Esophagus squamous epithelium (tissue), 5 donors: ENCODE measurements around the gene TBL1Y. TPM values are rescaled to one million over a fixed set of nuclear protein-coding genes. Genes with fewer than 3 reads are reported as not detected.

Source experiments
- DNase-seq: peaks from one replicate; lab custom pipeline; 2025; lab: John Stamatoyannopoulos, UW
- H3K27ac ChIP-seq, 4 donors: fragments of 200-600 bp; sonication (generic); one replicate each; pipeline ENCODE4 v1.5.1; 2016 to 2019; ENCODE audit warnings: mild to moderate bottlenecking in 1 of 4
- H3K27me3 ChIP-seq, 4 donors: fragments of 200-600 bp; sonication (generic); 1 replicate in 3 of 4; 2 replicates in 1 of 4; pipeline versions ENCODE4 v1.5.1 to v1.6.0; 2017 to 2021; ENCODE audit warnings: antibody characterized with exemption in 1 of 4
- H3K36me3 ChIP-seq, 3 donors: fragments of 200-600 bp; sonication (generic); one replicate each; pipeline ENCODE4 v1.5.1; 2016 to 2019
- H3K4me1 ChIP-seq, 3 donors: fragments of 200-600 bp; sonication (generic); one replicate each; pipeline ENCODE4 v1.5.1; 2017 to 2019
- H3K4me3 ChIP-seq, 4 donors: fragments of 200-600 bp; sonication (generic); 1 replicate in 3 of 4; 2 replicates in 1 of 4; pipeline ENCODE4 v1.5.1; 2016 to 2019; ENCODE audit warnings: mild to moderate bottlenecking in 2 of 4, moderate library complexity in 1 of 4
- H3K9me3 ChIP-seq, 3 donors: fragments of 200-600 bp; sonication (generic); one replicate each; pipeline ENCODE4 v1.5.1; 2016 to 2019
- POLR2A ChIP-seq, 4 donors: fragments of 450-650 bp; IDR thresholded peaks; one replicate each; pipeline ENCODE4 v1.6.1; 2017; ENCODE audit warnings: antibody characterized with exemption in 4 of 4, mild to moderate bottlenecking in 4 of 4, moderate library complexity in 3 of 4
- WGBS, 2 donors: methylation state at CpG; one replicate each; pipeline ENCODE4 v1.1.5; 2018; 5-methylcytosine and 5-hydroxymethylcytosine counted together
- intact Hi-C: fragments of 100-400 bp; cut with DNase I; formaldehyde crosslinking; loops from one replicate; pipeline ENCODE4 v1.15.0; 2022
- total RNA-seq, 4 donors: library from RNA; depleted of rRNA; stranded (reverse); fragments of >200 nt; gene quantifications; one replicate each; pipeline ENCODE4 v1.1.0, GENCODE V29; 2016
- TF ChIP-seq, protein P1 (sequence below), 6 experiments: fragments of 450-650 bp in 4 of 6; fragments of 200-600 bp in 2 of 6; sonication (generic) in 2 of 6; IDR thresholded peaks; one replicate each; pipeline ENCODE4 v1.5.1; 2016 to 2019; ENCODE audit warnings: antibody characterized with exemption in 6 of 6, mild to moderate bottlenecking in 4 of 6, moderate library complexity in 4 of 6
- donor health status: DM: yes; HTN: yes; CAD: no.

TBL1Y gene
- total RNA-seq, 4 donors from 2014 or later = 1.3 to 1.5 TPM; not detected in 2

DNA sequence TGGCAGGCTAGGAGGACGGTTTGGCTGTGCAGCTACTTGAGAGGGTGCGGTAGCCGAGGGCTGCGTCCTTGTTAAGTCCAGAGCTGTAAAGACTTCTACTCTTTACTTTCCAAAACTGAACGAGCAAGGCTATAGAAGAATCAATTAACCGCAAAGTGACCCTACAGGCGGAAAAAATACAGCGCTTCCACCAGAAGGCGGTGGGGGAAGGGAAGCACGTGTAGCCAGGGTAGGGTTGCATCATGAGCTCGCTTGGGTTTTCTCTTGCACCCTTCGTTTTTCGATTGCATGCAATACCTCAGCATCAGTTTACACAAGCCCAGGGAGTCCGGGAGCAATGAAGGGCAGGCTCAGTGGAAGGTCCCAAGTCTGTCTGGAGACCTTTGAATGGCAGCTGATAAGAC is 1.4 kb upstream of the TBL1Y start:
- no peak for TF ChIP-seq POLR2A (IDR thresholded peaks at IDR 0.05)
- TF ChIP-seq, protein P1, sequence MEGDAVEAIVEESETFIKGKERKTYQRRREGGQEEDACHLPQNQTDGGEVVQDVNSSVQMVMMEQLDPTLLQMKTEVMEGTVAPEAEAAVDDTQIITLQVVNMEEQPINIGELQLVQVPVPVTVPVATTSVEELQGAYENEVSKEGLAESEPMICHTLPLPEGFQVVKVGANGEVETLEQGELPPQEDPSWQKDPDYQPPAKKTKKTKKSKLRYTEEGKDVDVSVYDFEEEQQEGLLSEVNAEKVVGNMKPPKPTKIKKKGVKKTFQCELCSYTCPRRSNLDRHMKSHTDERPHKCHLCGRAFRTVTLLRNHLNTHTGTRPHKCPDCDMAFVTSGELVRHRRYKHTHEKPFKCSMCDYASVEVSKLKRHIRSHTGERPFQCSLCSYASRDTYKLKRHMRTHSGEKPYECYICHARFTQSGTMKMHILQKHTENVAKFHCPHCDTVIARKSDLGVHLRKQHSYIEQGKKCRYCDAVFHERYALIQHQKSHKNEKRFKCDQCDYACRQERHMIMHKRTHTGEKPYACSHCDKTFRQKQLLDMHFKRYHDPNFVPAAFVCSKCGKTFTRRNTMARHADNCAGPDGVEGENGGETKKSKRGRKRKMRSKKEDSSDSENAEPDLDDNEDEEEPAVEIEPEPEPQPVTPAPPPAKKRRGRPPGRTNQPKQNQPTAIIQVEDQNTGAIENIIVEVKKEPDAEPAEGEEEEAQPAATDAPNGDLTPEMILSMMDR (IDR thresholded peaks at IDR 0.05) = peak in 1 of 6 experiments; percentile 14
- WGBS, 2 donors = 0% methylated on average over 2 of the region's 14 CpGs; no CpG with 5 or more reads in 1 of the 2 donors
- Histone ChIP-seq H3K27ac (no peak overlapping the region), H3K4me1 (peaks cover 0 to 22% (median 0%) of the 10 kb centered on the region in 3 donors), H3K9me3 (no peaks in the 10 kb centered on the region), H3K27me3 (peaks cover 0 to 19% (median 0%) of the 10 kb centered on the region in 4 donors), H3K36me3 (no peaks in the 10 kb centered on the region), H3K4me3 (no peak overlapping the region)
- no peak for DNase-seq
- intact Hi-C loops = no loop called here

DNA sequence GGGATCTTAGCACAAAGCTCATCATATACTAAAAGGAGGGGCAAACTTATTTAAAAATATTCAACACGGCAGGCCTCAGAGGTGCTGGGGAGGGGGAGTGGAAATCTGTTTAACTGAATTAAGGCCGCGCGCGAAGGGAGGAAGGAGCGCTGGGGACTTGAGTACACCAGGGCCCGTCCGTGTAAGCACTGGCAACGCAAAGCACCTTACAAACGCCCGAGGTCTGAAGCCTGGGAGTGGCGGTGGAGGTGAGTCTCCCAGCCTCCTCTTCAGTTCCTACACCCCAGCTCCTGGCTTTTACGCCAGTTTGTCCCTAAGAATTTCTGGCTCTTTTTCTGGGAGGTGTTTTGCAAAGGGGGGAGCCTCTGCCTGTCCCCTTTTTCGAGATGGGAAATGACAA is 641 bp upstream of the TBL1Y start:
- H3K27ac ChIP-seq = peak overlapping the region in 2 of 4 donors; percentile 52 to 54
- DNase-seq = no peak
- no peaks in the 10 kb centered on the region for H3K9me3 ChIP-seq
- no peaks in the 10 kb centered on the region for H3K36me3 ChIP-seq
- intact Hi-C loops = no loop called here
- H3K4me3 ChIP-seq = peak overlapping the region in 2 of 4 donors; percentile 49 to 54
- WGBS, 2 donors = 0% methylated on average over 7 of the region's 14 CpGs; no CpG with 5 or more reads in 1 of the 2 donors
- H3K4me1 ChIP-seq = peaks cover 0 to 22% (median 0%) of the 10 kb centered on the region in 3 donors
- peaks cover 0 to 19% (median 0%) of the 10 kb centered on the region in 4 donors for H3K27me3 ChIP-seq
- TF ChIP-seq, protein P1 (IDR thresholded peaks at IDR 0.05) = no peak

DNA sequence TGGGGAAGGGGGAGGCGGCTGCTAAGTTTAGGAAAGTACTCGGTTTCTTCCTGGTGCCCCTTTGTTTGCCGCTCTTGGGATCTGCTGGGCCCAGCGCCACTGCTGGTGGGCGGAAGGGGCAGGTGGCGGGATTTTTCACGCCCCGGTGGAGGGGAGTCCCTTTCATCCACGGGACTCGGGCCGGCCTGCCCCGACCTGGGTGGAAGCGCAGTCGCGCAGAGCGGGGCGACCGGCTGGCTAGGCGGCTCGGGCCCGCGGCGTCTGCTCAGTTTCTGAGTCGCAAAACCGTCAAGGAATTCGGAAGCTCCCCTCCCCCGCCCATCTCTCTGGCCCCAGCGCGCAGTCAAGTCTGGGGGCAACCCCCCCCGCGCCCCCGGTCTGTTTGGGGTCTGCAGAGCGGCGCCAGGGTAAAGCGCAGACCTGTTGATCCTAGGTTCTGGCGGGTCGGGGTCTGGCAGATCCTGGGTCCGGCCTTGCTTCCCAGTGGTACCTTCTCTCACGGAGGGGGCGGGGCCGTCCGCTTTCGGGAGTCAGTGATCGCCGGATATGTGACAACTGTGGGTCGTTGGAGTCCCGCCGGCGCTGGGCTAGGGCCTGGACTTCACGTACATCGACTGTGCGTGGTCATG is 870 bp downstream of the TBL1Y start, which contains the start of gene AMELY:
AMELY (minus strand) TSS at position 500 of the 629 bp plus-strand sequence. CDS start 39,144 bp downstream, outside the sequence.
- H3K4me3 ChIP-seq = peak within 1 kb of the TSS in 2 of 4 donors; percentile 49 to 54
- no peak for DNase-seq
- no CpG with 5 or more reads among the region's 52 CpGs for WGBS, 2 donors

DNA sequence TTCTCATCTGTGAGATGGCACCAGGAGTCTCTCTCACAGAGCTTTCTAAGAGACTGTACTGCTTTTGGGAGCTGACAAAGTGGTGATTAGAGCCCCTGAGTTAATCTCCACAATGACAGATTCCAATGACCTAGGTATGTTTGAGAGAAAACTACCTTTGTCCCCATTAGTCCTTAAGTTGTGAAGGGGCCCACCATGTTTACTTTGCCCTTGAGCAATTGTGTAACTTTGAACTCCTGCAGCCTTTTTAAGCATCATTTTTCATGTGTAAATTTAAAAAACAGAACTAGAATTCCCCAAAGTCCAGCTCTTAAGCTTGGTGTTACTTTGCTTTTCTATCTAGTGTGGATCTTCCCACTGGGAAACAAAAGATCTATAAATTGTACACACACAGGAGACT is 2.9 kb downstream of the TBL1Y start:
- no peak for TF ChIP-seq POLR2A (IDR thresholded peaks at IDR 0.05)
- TF ChIP-seq, protein P1 (IDR thresholded peaks at IDR 0.05) = no peak
- no peak for DNase-seq
- Histone ChIP-seq H3K9me3 (no peaks in the 10 kb centered on the region), H3K27ac (no peak overlapping the region), H3K4me3 (no peak overlapping the region), H3K36me3 (no peaks in the 10 kb centered on the region), H3K27me3 (peaks cover 0 to 19% (median 0%) of the 10 kb centered on the region in 4 donors), H3K4me1 (peaks cover 0 to 22% (median 0%) of the 10 kb centered on the region in 3 donors)
- intact Hi-C loops = no loop called here

More for the DNA sequence above, 870 bp downstream of the TBL1Y start, which contains the start of gene AMELY:
- Histone ChIP-seq H3K27ac (peak within 1 kb of the TSS in 2 of 4 donors; percentile 52 to 54), H3K36me3 (no peaks in the 10 kb centered on the region), H3K4me1 (peaks cover 0 to 22% (median 0%) of the 10 kb centered on the region in 3 donors), H3K9me3 (no peaks in the 10 kb centered on the region), H3K27me3 (peaks cover 0 to 19% (median 0%) of the 10 kb centered on the region in 4 donors)
- intact Hi-C loops = no loop called here
- TF ChIP-seq, protein P1 (IDR thresholded peaks at IDR 0.05) = no peak
- TF ChIP-seq POLR2A (IDR thresholded peaks at IDR 0.05) = no peak

DNA sequence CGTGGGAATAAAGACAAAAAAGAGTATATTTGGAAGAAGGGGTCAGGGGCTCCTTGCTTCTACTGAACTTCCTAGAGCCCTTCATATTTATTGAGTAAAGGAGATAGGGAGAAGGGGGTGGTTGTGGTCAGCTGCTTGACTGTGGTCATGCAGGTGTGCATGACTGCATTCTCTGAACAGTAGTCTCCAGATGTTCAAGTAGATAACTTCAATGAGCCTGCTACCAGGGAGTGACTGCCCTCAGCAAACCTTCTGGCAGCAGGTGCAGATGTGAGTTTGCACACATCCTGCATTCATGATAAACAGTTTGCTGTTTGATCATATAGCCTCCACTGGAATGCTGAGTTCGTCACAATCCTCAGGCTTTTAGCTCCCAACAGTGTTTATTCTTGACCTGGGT is 10.6 kb downstream of the TBL1Y start:
- H3K27me3 ChIP-seq = no peaks in the 10 kb centered on the region
- 60% methylated on average over 2 of the region's 2 CpGs; no CpG with 5 or more reads in 1 of the 2 donors for WGBS, 2 donors
- TF ChIP-seq, protein P1 (IDR thresholded peaks at IDR 0.05) = no peak
- intact Hi-C loops = no loop called here
- no peaks in the 10 kb centered on the region for H3K4me1 ChIP-seq
- H3K27ac ChIP-seq = no peak overlapping the region
- DNase-seq = no peak
- H3K9me3 ChIP-seq = no peaks in the 10 kb centered on the region
- H3K36me3 ChIP-seq = no peaks in the 10 kb centered on the region
- H3K4me3 ChIP-seq = no peak overlapping the region
